Measurements from ENCODE around the gene RPL3. TPM values are rescaled to one million over a fixed set of nuclear protein-coding genes. Genes with fewer than 3 reads are reported as not detected.
"Not testable (repeated sequence)": the region's sequence is repeated elsewhere in the genome, so short reads cannot be mapped to it uniquely, and the experiment has no call there.

RPL3 gene
- total RNA-seq, 1 donor from 2014 or later: 1,736 TPM

DNA sequence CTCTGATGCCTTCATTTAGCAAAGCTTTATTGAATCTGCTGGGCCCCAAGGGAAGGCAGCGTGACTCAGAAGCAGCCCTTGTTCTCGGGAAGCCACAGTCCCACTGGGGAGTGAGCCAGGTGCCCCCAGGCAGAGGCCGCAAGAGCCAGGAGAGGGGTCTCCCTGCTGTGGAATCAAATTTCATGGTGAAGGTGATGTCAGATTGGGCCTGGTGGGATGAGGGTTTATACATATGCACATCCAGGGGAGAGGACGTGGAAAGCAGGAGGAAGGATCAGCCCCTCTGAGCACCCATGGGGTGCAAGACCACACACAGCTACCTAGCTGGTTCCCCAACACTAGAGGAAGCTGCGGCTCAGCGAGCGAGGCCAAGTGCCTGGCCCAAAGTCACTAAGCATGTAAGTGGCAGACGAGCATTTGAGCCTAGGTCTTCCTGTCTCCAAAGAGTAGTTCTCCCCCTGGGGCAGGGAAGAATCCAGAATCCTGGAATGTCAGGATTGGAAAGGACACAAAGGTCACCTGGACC is 32.3 kb upstream of the RPL3 start:
- intact Hi-C loops (cut with micrococcal nuclease): no loop called here

DNA sequence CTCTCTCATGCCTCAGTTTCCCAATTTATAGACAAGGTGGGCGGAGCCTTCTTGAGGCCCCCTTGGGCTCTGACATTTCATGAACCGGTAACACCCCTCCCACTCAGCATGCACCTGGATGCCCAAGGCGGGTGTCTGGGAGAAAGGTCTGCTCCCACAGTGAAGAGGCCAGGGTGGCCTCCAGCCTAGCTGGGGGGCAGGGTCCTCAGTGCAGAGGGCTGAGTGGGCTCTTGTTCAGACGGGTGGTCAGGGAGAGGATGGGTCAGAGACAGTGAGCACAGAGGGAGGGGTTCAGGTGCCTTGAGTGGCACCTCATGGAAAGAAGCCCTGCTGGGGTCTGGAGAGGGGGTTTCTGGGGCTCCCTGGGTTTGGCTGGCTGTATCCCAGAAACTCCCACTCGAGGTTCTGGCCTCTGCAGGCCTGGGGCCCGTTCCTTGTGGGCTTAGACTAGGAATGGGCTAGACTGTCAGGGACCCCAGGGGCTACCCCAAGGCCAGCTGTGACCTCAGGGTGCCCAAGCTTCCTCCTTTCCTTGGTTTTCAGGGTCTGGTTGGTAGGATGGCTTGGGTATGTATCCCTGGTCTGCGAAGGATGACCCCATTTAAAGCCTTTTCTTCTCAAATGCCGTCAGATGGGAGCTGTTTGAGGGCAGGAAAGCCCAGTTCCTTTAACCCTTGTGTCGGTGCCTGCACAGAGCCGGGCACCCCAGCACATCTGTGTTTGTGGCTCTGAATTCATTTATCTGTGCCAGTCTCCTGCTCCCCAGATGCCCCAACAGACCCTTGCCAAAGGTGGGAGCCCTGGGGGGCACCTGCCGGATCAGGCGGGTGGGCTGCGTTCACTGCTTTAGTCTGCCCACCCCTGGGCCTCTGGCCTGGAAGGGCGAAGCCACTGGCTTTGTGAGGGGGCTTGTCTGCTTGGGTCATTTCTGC is 31.6 kb upstream of the RPL3 start:
- intact Hi-C loops (cut with micrococcal nuclease): no loop called here

DNA sequence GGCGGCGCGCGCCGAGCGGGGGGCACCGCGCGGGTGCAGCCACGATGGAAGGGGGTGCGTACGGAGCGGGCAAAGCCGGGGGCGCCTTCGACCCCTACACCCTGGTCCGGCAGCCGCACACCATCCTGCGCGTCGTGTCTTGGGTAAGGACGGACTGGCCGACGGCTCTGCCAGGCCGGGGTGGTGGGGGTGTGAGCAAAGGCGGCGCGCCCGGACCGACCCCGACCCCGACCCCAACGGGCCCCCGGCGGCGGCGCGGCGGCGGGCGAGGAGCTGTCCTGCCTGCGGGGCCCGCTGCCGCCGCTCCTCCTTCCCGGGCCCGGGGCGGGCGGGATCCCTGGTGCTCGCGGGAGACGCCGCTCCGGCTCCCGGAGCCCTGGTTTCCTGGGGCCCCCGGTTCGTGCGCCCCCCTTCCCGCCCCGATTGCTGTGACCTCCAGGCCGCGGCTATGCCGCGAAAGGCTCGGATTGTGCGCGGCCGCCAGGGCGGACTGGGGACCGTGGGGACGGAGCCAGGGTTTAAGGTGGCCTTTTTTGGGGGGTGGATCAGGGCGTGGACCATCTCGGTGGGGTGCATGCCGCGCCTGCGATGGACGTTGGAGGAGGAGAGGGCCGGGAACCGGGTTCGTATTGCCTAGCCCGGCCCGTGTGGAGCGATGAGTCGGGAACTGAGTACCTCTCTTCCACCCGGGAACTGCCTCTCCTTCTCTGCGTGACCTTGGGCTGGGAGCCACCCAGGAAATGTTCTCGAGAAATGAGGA is 30.7 kb upstream of the RPL3 start, which contains the start of gene SYNGR1:
Gene SYNGR1, plus strand, starts transcription at position 25 of the 760 bp plus-strand sequence. Its CDS starts 20 bp downstream, at position 45.
- intact Hi-C loops (cut with micrococcal nuclease): no loop called here

DNA sequence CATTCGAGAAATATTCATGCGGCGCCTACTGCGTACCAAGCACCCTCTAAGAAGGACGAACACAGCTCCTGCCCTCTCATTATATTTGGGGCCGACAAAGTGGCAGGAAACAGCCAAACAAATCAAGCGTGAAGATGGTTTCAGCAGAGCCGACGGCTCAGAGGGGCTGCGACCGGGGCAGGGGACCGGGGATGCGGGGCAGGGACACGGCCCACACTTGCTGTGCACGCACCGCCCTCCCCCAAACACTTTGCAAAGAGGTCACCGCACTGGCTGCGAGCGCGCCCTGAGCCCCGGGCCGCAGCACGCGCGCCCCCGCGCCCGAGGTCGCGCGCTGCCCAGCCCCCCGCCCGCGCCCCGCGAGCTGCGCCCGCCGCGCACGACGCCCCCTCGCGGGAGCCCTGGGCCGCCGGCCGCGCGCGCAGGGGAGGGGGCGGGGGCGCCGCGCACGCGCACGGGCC is 30.1 kb upstream of the RPL3 start:
- intact Hi-C loops (cut with micrococcal nuclease): no loop called here

GRCh38 chr22:39348909-39349505 is 29.6 kb upstream of the RPL3 start:
- intact Hi-C loops (cut with micrococcal nuclease): no loop called here

GRCh38 chr22:39345231-39345630 is 25.8 kb upstream of the RPL3 start:
- intact Hi-C loops (cut with micrococcal nuclease): no loop called here

DNA sequence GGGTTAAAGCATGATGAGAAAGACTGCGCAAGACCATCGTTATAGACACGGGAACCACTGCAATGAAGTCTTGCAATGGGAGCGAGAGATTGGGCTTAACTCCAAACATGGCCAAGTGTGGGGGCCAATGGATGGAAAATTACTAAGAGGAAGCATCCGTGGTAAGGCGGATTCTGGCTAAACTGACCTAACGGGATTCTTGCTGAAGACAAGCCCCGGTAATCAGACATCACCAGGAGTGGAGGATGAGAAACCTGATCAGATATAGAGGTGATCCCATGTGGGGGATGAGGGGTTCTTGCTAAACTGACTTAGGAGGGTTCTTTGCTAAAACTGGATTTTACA is 24.6 kb upstream of the RPL3 start:
- intact Hi-C loops (cut with micrococcal nuclease): no loop called here

DNA sequence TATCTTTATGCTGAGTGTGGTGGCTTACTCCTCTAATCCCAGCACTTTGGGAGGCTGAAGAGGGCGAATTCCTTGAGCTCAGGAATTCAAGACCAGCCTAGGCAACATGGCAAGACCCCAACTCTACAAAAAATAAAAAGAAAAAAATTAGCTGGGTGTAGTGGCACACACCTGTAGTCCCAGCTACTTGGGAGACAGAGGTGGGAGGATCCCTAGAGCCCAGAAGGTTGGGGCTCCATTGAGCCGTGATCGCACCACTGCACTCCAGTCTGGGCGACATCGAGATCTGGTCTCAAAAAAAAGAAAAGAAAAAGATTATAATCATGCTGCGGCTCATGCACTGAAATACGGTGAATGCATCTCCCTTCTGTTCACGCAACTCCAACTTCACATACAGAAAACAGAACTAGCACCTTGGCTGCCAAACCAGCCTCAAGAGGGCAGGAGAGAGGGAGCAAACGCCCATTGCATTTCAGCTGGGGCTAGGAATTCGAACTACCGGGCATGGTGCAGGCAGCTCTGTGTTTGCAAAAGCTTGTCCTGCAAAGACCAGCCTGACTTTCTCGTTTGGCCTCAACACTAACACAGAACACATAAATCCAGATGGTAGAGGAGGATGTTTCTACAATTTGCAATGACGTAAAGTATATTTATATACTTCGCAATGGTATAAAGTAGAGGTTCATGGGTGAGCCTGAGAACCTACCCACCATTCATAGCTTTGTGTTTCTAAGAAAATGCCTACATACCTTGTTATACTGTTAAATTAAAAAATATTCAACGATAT is 24.0 kb upstream of the RPL3 start:
- intact Hi-C loops (cut with micrococcal nuclease): no loop called here

DNA sequence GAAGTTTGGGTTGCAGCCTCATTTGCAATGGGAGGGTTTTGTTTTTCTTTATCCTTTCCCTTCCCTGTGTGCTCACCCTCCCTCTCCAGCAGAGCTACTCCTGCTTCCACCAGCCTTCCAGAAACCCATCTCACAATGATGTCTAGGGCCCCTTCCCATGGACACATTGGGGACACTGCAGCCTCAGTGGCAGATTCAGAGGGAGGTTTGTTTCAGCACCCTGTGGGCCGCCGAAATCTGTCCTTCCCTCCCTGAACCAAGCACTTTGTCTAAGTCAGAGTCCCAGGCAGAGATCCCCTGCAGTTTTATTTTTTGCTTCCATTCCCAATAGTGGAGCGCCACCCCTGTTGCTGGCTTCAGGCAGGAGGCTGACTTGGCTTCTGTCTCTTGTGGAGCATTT is 21.8 kb upstream of the RPL3 start:
- intact Hi-C loops (cut with micrococcal nuclease): no loop called here

DNA sequence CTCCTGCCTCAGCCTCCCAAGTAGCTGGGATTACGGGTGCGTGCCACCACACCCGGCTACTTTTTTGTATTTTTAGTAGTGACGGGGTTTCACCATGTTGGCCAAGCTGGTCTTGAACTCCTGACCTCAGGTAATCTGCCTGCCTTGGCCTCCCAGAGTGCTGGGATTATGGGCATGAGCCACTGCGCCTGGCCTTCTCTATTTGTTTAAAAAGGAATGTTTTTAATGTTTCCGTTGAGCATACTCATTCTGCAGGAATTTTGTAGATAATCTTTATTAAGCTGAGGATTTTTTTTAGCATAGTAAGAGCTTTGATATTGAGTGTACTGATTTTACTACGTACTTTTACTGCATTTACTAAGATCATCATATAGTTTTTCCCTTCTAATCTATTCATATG is 20.4 kb upstream of the RPL3 start:
- intact Hi-C loops (cut with micrococcal nuclease): not testable (repeated sequence)

DNA sequence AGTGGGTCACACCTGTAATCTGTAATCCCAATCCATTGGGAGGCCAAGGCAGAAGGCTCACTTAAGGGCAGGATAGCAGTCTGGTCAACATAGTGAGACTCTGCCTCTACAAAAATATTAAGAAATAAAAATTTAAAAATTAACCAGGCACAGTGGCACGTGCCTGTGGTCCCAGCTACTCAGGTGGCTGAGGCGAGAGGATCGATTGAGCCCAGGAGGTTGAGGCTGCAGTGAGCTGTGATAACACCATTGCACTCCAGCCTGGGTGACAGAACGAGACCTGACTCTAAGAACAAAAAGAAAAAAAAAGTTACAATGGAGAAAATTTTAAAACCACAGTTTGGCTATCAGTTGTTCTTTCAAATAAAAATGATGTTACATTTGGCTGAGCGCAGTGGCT is 17.0 kb upstream of the RPL3 start:
- intact Hi-C loops (cut with micrococcal nuclease): no loop called here

GRCh38 chr22:39332441-39333064 is 13.1 kb upstream of the RPL3 start:
- intact Hi-C loops (cut with micrococcal nuclease): no loop called here

- intact Hi-C loops (cut with micrococcal nuclease): not testable (repeated sequence)
Observed at GRCh38 chr22:39330553-39330952, 11.1 kb upstream of the RPL3 start.

DNA sequence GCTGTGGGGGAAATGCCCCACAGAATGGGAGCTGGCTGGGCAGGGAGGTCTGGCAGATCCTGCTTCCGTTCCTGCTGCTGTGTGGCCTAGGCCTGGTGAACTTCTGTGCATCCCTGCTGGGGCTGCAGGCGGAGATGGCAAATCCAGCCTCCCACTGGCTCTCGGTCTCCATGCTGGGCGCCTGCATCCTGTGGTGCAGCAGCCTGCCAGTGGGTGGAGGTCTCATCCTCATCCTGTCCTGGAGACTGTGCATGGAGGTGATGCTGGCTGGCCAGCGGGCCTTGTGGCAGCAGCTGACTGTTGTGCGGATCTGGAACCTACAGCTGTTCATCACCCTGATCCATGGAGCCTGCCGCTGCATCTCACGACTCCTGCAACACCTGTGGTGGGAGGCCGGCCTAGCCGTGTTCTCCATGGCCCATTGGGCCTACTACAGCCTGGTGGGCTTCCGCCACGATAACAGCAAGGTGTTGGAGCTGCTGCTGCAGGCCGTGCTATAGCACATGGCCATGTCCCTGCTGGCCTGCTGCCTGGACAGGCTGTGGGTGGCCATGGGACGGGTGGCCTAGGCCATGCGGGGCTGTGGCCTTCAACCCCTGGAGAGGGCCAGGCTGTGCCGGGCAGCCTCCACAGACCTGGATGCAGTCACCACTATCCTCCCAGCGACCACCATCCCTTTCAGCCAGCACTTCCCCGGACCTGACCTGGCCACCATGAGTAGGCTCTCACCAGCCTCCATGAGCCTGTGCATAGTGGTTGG is 8.8 kb upstream of the RPL3 start:
- intact Hi-C loops (cut with micrococcal nuclease): no loop called here

GRCh38 chr22:39325392-39325932 is 6.0 kb upstream of the RPL3 start:
- intact Hi-C loops (cut with micrococcal nuclease): no loop called here

DNA sequence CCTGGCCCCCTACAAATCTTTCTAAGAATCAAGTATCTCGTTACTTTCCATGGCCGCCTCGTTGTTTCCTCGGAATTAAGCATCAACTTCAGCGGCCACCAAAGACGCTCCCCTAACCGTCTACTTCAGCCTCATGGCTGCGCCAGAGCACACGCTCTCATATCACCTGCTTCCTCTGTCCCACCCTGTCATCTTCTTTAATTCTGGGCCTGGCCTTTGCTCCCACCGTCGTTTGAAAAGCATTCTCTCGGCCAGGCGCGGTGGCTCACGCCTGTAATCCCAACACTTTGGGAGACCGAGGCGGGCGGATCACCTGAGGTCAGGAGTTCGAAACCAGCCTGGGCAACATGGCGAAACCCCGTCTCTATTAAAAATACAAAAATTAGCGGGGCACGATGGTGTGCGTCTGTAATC is 1.2 kb upstream of the RPL3 start:
- intact Hi-C loops (cut with micrococcal nuclease): not testable (repeated sequence)

- intact Hi-C loops (cut with micrococcal nuclease): loop anchor here (1.0 to 10.0 kb wide), 9 partner anchors 74 to 811 kb away; partner anchors contain the start of genes APOBEC3C, ATF4, CBX7 and DDX17
Observed at GRCh38 chr22:39318507-39319283, 728 bp downstream of the RPL3 start.

- intact Hi-C loops (cut with micrococcal nuclease): loop anchor here (2.0 to 10.0 kb wide), 7 partner anchors 73 to 811 kb away; partner anchors contain the start of genes APOBEC3C, DDX17, GTPBP1 and PDGFB
Observed at GRCh38 chr22:39317775-39318506, 1.5 kb downstream of the RPL3 start.

Measured in T-helper 2 cell treated with Interferon-gamma antibody and Interleukin-4, amounts not matched to agents 100 ng/mL and 5 ng/mL, for 36 hours (primary cell).